H1 (cell line): ENCODE results near the gene ZNF211. TPM values are rescaled to one million over a fixed set of nuclear protein-coding genes. Genes with fewer than 3 reads are reported as not detected.

ENCODE experiments used
- BRCA1 ChIP-seq: IDR thresholded peaks from 2 replicates; pipeline ENCODE4 v1.6.1; 2012; ENCODE audit warnings: low read depth, low read length, improper control_type of control experiment
- CBX8 ChIP-seq: fragments of 300-800, 300-1000 bp; sonication (generic); IDR thresholded peaks from 2 replicates; pipeline ENCODE4 v1.7.1; 2016; ENCODE audit warnings: low read depth, low read length, borderline replicate concordance
- CEBPB ChIP-seq: IDR thresholded peaks from 2 replicates; pipeline ENCODE4 v1.6.1; 2012; ENCODE audit warnings: low read depth, low read length
- JUND ChIP-seq: IDR thresholded peaks from 2 replicates; pipeline ENCODE4 v1.6.1; 2011; ENCODE audit warnings: mild to moderate bottlenecking, improper control_type of control experiment, low read length
- NANOG ChIP-seq: IDR thresholded peaks from 2 replicates; pipeline ENCODE4 v1.6.1; 2011; ENCODE audit warnings: low read length, low read depth, mild to moderate bottlenecking, inconsistent platforms; ENCODE audit not compliant: insufficient read depth, poor library complexity, severe bottlenecking
- PHF8 ChIP-seq: fragments of 200-600 bp; sonication (generic); conservative IDR thresholded peaks from 2 replicates; pipeline ENCODE4 v1.7.1; 2012; ENCODE audit warnings: low read depth, mild to moderate bottlenecking, inconsistent platforms, low read length, moderate library complexity
- POU5F1 ChIP-seq: IDR thresholded peaks from 2 replicates; pipeline ENCODE4 v1.6.1; 2011; ENCODE audit warnings: low read depth, mild to moderate bottlenecking, low read length, moderate library complexity
- RBBP5 ChIP-seq: IDR thresholded peaks from 2 replicates; pipeline ENCODE4 v1.7.1; 2012; ENCODE audit warnings: low read depth, mild to moderate bottlenecking, inconsistent platforms, low read length, moderate library complexity, borderline replicate concordance
- SAP30 ChIP-seq: fragments of 300-600 bp; sonication (generic); IDR thresholded peaks from 2 replicates; pipeline ENCODE4 v1.7.1; 2012; ENCODE audit warnings: low read length, moderate library complexity, mild to moderate bottlenecking, inconsistent platforms; ENCODE audit not compliant: insufficient read depth, insufficient replicate concordance
- ZNF274 ChIP-seq: IDR thresholded peaks from 2 replicates; pipeline ENCODE4 v1.7.0; 2012; ENCODE audit warnings: low read length, borderline replicate concordance; ENCODE audit errors: extremely low read depth
- polyA plus RNA-seq, 7 experiments: library from polyadenylated mRNA; depleted of rRNA in 3 of 7; stranded (reverse) in 5 of 7; unstranded in 2 of 7; fragments of >200 nt in 5 of 7; fragments of 200-250 nt in 2 of 7; gene quantifications; 1 replicate in 5 of 7; 2 replicates in 1 of 7; 4 replicates in 1 of 7; pipeline versions ENCODE4 v1.2.1 to v1.2.3, GENCODE V29; 2011 to 2013; ENCODE audit warnings: missing spikeins in 2 of 7, mixed read lengths in 2 of 7
- total RNA-seq: library from RNA; stranded (reverse); fragmentation: NEBNext Ultra II Directional; extraction: Animal tissue kit (Norgen Biotek cat#: 25700); gene quantifications from 2 replicates; pipeline ENCODE4 v1.2.1, GENCODE V29; 2021
- TF ChIP-seq, protein P1 (sequence below): fragments of 300-600 bp; sonication (generic); IDR thresholded peaks from 2 replicates; pipeline ENCODE4 v1.7.1; 2012; ENCODE audit warnings: low read length, moderate library complexity, mild to moderate bottlenecking, inconsistent platforms; ENCODE audit not compliant: insufficient replicate concordance

ZNF211 gene
- total and polyA plus RNA-seq, 2 of the 8 experiments (the other 6 are each of a cell fraction or from before 2014, with no cell fraction given): 7.5 to 15.7 TPM

DNA sequence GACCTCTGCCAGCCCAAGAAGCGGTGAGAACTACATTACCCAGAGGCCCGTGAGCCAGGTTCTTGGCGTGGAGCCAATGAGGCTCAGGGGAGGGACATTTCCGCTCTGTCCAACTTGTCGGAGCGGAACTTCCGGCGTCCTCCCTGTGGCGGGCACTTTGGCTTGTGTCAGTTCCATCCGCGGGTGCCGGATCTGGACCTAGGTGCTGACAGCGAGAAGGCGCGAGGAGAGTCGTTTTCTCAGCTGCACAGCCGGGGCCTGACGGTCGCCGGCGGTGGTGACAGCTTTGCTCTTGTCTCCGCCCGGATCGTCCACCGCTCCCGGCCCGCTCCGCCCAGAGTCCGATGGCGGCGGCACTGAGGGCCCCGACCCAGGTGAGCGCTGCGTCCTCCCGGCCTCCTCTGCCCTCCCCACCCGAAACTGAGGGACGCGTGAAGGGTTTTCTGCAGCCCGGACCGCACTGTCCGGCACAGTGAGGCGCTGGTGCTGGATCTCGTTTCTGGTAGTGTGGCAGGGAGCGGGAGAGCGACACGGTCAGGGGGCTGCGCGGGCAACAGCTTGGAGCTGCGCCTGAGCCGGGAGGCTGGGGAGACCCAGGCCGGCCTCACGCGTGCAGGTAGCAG, 33.1 kb upstream of the ZNF211 start, which contains the start of gene ZNF530 (continued):
- TF ChIP-seq, protein P1, sequence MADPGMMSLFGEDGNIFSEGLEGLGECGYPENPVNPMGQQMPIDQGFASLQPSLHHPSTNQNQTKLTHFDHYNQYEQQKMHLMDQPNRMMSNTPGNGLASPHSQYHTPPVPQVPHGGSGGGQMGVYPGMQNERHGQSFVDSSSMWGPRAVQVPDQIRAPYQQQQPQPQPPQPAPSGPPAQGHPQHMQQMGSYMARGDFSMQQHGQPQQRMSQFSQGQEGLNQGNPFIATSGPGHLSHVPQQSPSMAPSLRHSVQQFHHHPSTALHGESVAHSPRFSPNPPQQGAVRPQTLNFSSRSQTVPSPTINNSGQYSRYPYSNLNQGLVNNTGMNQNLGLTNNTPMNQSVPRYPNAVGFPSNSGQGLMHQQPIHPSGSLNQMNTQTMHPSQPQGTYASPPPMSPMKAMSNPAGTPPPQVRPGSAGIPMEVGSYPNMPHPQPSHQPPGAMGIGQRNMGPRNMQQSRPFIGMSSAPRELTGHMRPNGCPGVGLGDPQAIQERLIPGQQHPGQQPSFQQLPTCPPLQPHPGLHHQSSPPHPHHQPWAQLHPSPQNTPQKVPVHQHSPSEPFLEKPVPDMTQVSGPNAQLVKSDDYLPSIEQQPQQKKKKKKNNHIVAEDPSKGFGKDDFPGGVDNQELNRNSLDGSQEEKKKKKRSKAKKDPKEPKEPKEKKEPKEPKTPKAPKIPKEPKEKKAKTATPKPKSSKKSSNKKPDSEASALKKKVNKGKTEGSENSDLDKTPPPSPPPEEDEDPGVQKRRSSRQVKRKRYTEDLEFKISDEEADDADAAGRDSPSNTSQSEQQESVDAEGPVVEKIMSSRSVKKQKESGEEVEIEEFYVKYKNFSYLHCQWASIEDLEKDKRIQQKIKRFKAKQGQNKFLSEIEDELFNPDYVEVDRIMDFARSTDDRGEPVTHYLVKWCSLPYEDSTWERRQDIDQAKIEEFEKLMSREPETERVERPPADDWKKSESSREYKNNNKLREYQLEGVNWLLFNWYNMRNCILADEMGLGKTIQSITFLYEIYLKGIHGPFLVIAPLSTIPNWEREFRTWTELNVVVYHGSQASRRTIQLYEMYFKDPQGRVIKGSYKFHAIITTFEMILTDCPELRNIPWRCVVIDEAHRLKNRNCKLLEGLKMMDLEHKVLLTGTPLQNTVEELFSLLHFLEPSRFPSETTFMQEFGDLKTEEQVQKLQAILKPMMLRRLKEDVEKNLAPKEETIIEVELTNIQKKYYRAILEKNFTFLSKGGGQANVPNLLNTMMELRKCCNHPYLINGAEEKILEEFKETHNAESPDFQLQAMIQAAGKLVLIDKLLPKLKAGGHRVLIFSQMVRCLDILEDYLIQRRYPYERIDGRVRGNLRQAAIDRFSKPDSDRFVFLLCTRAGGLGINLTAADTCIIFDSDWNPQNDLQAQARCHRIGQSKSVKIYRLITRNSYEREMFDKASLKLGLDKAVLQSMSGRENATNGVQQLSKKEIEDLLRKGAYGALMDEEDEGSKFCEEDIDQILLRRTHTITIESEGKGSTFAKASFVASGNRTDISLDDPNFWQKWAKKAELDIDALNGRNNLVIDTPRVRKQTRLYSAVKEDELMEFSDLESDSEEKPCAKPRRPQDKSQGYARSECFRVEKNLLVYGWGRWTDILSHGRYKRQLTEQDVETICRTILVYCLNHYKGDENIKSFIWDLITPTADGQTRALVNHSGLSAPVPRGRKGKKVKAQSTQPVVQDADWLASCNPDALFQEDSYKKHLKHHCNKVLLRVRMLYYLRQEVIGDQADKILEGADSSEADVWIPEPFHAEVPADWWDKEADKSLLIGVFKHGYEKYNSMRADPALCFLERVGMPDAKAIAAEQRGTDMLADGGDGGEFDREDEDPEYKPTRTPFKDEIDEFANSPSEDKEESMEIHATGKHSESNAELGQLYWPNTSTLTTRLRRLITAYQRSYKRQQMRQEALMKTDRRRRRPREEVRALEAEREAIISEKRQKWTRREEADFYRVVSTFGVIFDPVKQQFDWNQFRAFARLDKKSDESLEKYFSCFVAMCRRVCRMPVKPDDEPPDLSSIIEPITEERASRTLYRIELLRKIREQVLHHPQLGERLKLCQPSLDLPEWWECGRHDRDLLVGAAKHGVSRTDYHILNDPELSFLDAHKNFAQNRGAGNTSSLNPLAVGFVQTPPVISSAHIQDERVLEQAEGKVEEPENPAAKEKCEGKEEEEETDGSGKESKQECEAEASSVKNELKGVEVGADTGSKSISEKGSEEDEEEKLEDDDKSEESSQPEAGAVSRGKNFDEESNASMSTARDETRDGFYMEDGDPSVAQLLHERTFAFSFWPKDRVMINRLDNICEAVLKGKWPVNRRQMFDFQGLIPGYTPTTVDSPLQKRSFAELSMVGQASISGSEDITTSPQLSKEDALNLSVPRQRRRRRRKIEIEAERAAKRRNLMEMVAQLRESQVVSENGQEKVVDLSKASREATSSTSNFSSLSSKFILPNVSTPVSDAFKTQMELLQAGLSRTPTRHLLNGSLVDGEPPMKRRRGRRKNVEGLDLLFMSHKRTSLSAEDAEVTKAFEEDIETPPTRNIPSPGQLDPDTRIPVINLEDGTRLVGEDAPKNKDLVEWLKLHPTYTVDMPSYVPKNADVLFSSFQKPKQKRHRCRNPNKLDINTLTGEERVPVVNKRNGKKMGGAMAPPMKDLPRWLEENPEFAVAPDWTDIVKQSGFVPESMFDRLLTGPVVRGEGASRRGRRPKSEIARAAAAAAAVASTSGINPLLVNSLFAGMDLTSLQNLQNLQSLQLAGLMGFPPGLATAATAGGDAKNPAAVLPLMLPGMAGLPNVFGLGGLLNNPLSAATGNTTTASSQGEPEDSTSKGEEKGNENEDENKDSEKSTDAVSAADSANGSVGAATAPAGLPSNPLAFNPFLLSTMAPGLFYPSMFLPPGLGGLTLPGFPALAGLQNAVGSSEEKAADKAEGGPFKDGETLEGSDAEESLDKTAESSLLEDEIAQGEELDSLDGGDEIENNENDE: no peak
- no peak for TF ChIP-seq CBX8
- no peak for TF ChIP-seq CEBPB
- no peak for TF ChIP-seq NANOG
- TF ChIP-seq PHF8: peak; percentile 21; the same call in 1 of the 2 replicates
- no peak for TF ChIP-seq ZNF274
- TF ChIP-seq BRCA1: no peak
- no peak for TF ChIP-seq POU5F1
- peak; percentile 79 for TF ChIP-seq SAP30
- no peak for TF ChIP-seq RBBP5
- TF ChIP-seq JUND: peak; percentile 25; the same call in 1 of the 2 replicates
